ENCODE results near the gene LRRC1. TPM values are rescaled to one million over a fixed set of nuclear protein-coding genes. Genes with fewer than 3 reads are reported as not detected.

The LRRC1 gene
- total and polyA plus RNA-seq, 2 experiments from 2014 or later, result 11.3 to 16.6 TPM

GRCh38 chr6:53906842-53907241, 112.0 kb downstream of the LRRC1 start (continued):
- TF ChIP-seq ZNF462 (CRISPR knock-in tag; IDR thresholded peaks at IDR 0.05), result no peak
- TF ChIP-seq ETS1 (IDR thresholded peaks at IDR 0.05), result no peak
- TF ChIP-seq EZH2 (IDR thresholded peaks at IDR 0.05; ENCODE audit: low read depth, unreplicated experiment), result no peak
- TF ChIP-seq NANOG (IDR thresholded peaks at IDR 0.05; ENCODE audit: borderline replicate concordance), result no peak

- no peak overlapping the region for H3K27ac Mint-ChIP-seq
- ATAC-seq (peak; percentile 49), DNase-seq (ENCODE audit: low spot score) (no peak)
- no peak overlapping the region for H3K4me3 Mint-ChIP-seq
- no peaks in the 10 kb centered on the region for H3K27me3 Mint-ChIP-seq (ENCODE audit: insufficient read depth, low read depth, poor library complexity)
- no peak overlapping the region for H3K4me2 ChIP-seq
- H3K36me3 Mint-ChIP-seq (ENCODE audit: low read depth), result no peaks in the 10 kb centered on the region
- no peak overlapping the region for H2AFZ ChIP-seq
- H3F3A ChIP-seq (replicated peaks; ENCODE audit: low read depth), result no peaks in the 10 kb centered on the region
- H3K9me2 ChIP-seq (ENCODE audit: insufficient read depth), result no peaks in the 10 kb centered on the region
- no peaks in the 10 kb centered on the region for H4K20me1 ChIP-seq (replicated peaks; ENCODE audit: insufficient read depth)
- H3K27me3 ChIP-seq (ENCODE audit: insufficient read depth), result no peaks in the 10 kb centered on the region
- H3K9me3 Mint-ChIP-seq, result no peaks in the 10 kb centered on the region
- H3K79me2 ChIP-seq (replicated peaks; ENCODE audit: insufficient read depth), result no peaks in the 10 kb centered on the region
- H3K4me1 ChIP-seq (ENCODE audit: insufficient read depth), result no peaks in the 10 kb centered on the region
- no peak overlapping the region for H3K4me3 ChIP-seq
- H3K27ac ChIP-seq (ENCODE audit: low read depth), result no peak overlapping the region
- H3K36me3 ChIP-seq (ENCODE audit: insufficient read depth), result no peaks in the 10 kb centered on the region
- H3K4me1 Mint-ChIP-seq, result peaks cover 13% of the 10 kb centered on the region
- TF ChIP-seq REST (IDR thresholded peaks at IDR 0.05; ENCODE audit: unreplicated experiment) (no peak), STAT1 (IDR thresholded peaks at IDR 0.05; ENCODE audit: unreplicated experiment) (no peak), ZNF114 (CRISPR knock-in tag; IDR thresholded peaks at IDR 0.05) (no peak), ZNF331 (CRISPR knock-in tag; IDR thresholded peaks at IDR 0.05; ENCODE audit: low read depth) (no peak)
These were observed 116.0 kb downstream of the LRRC1 start for GRCh38 chr6:53910834-53911233.
